Liver (tissue), 3 donors: ENCODE measurements around the gene EXOC6.

Source experiments
- EGR1 ChIP-seq, 2 donors: IDR thresholded peaks; 2 replicates each; pipeline ENCODE4 v1.6.1; 2016 to 2018; ENCODE audit warnings: antibody characterized with exemption in 2 of 2, low read depth in 2 of 2
- GABPA ChIP-seq, 2 donors: IDR thresholded peaks in 1 of 2; conservative IDR thresholded peaks in 1 of 2; 2 replicates each; pipeline ENCODE4 v1.6.1; 2016; ENCODE audit warnings: antibody characterized with exemption in 2 of 2, mild to moderate bottlenecking in 1 of 2, moderate library complexity in 1 of 2
- HNF4A ChIP-seq, 2 donors: conservative IDR thresholded peaks; 2 replicates each; pipeline ENCODE4 v1.6.1; 2016; ENCODE audit warnings: antibody characterized with exemption in 2 of 2, mild to moderate bottlenecking in 2 of 2
- NR2F2 ChIP-seq: IDR thresholded peaks from 2 replicates; pipeline ENCODE4 v1.6.1; 2016; ENCODE audit warnings: antibody characterized with exemption
- RAD21 ChIP-seq, 2 donors: IDR thresholded peaks; 2 replicates each; pipeline ENCODE4 v1.6.1; 2016; ENCODE audit warnings: antibody characterized with exemption in 2 of 2, mild to moderate bottlenecking in 2 of 2
- SP1 ChIP-seq: IDR thresholded peaks from 2 replicates; pipeline ENCODE4 v1.6.1; 2018; ENCODE audit warnings: antibody characterized with exemption, mild to moderate bottlenecking
- TAF1 ChIP-seq: conservative IDR thresholded peaks from 2 replicates; pipeline ENCODE4 v1.6.1; 2016; ENCODE audit warnings: antibody characterized with exemption, mild to moderate bottlenecking
- YY1 ChIP-seq: IDR thresholded peaks from 2 replicates; pipeline ENCODE4 v1.6.1; 2016; ENCODE audit warnings: antibody characterized with exemption, mild to moderate bottlenecking
- TF ChIP-seq, protein P1 (sequence below): fragments of 150-350 bp; IDR thresholded peaks from 2 replicates; pipeline ENCODE4 v1.5.1; 2017; ENCODE audit warnings: improper control_type of control experiment, low read depth, low read length; ENCODE audit not compliant: missing input control
- TF ChIP-seq, protein P2 (sequence below): IDR thresholded peaks from 2 replicates; pipeline ENCODE4 v1.6.1; 2016; ENCODE audit warnings: antibody characterized with exemption
- TF ChIP-seq, protein P3 (sequence below): IDR thresholded peaks from 2 replicates; pipeline ENCODE4 v1.6.1; 2016; ENCODE audit warnings: antibody characterized with exemption
- TF ChIP-seq, protein P4 (sequence below): IDR thresholded peaks from 2 replicates; pipeline ENCODE4 v1.6.1; 2016; ENCODE audit warnings: antibody characterized with exemption
- TF ChIP-seq, protein P5 (sequence below): IDR thresholded peaks from 2 replicates; pipeline ENCODE4 v1.6.1; 2016; ENCODE audit warnings: antibody characterized with exemption, mild to moderate bottlenecking
- donor health status: healthy.
- donor health status: healthy.

DNA sequence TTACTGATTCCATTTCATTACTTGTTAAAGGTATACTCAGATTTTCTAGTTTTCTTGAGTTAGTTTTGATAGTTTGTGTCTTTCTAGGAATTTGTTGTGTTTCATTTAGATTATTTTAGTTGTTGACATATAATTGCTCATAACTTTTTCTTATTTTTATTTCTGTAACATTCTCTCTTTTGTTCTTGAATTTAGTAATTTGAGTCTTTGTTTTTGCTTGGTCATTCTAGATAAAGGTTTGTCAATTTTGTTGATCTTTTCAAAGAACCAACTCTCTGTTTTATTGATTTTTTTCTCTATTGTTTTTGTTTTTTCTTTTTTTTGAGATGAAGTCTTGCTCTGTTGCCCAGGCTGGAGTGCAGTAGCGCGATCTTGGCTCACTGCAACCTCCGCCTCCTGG is 7.2 kb downstream of the EXOC6 start:
- TF ChIP-seq, protein P1, sequence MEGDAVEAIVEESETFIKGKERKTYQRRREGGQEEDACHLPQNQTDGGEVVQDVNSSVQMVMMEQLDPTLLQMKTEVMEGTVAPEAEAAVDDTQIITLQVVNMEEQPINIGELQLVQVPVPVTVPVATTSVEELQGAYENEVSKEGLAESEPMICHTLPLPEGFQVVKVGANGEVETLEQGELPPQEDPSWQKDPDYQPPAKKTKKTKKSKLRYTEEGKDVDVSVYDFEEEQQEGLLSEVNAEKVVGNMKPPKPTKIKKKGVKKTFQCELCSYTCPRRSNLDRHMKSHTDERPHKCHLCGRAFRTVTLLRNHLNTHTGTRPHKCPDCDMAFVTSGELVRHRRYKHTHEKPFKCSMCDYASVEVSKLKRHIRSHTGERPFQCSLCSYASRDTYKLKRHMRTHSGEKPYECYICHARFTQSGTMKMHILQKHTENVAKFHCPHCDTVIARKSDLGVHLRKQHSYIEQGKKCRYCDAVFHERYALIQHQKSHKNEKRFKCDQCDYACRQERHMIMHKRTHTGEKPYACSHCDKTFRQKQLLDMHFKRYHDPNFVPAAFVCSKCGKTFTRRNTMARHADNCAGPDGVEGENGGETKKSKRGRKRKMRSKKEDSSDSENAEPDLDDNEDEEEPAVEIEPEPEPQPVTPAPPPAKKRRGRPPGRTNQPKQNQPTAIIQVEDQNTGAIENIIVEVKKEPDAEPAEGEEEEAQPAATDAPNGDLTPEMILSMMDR: no peak
- TF ChIP-seq, protein P2, sequence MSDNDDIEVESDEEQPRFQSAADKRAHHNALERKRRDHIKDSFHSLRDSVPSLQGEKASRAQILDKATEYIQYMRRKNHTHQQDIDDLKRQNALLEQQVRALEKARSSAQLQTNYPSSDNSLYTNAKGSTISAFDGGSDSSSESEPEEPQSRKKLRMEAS: no peak
- TF ChIP-seq GABPA (IDR thresholded peaks at IDR 0.05 in 1 of 2, conservative IDR thresholded peaks at IDR 0.05 in 1 of 2): no peak
- TF ChIP-seq RAD21 (IDR thresholded peaks at IDR 0.05): no peak
- no peak for TF ChIP-seq HNF4A (conservative IDR thresholded peaks at IDR 0.05)
- TF ChIP-seq, protein P3, sequence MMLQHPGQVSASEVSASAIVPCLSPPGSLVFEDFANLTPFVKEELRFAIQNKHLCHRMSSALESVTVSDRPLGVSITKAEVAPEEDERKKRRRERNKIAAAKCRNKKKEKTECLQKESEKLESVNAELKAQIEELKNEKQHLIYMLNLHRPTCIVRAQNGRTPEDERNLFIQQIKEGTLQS: no peak
- TF ChIP-seq, protein P4, sequence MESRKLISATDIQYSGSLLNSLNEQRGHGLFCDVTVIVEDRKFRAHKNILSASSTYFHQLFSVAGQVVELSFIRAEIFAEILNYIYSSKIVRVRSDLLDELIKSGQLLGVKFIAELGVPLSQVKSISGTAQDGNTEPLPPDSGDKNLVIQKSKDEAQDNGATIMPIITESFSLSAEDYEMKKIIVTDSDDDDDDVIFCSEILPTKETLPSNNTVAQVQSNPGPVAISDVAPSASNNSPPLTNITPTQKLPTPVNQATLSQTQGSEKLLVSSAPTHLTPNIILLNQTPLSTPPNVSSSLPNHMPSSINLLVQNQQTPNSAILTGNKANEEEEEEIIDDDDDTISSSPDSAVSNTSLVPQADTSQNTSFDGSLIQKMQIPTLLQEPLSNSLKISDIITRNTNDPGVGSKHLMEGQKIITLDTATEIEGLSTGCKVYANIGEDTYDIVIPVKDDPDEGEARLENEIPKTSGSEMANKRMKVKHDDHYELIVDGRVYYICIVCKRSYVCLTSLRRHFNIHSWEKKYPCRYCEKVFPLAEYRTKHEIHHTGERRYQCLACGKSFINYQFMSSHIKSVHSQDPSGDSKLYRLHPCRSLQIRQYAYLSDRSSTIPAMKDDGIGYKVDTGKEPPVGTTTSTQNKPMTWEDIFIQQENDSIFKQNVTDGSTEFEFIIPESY: no peak
- TF ChIP-seq EGR1 (IDR thresholded peaks at IDR 0.05; ENCODE audit: low read depth in 2 of 2): no peak
- TF ChIP-seq YY1: no peak
- TF ChIP-seq, protein P5, sequence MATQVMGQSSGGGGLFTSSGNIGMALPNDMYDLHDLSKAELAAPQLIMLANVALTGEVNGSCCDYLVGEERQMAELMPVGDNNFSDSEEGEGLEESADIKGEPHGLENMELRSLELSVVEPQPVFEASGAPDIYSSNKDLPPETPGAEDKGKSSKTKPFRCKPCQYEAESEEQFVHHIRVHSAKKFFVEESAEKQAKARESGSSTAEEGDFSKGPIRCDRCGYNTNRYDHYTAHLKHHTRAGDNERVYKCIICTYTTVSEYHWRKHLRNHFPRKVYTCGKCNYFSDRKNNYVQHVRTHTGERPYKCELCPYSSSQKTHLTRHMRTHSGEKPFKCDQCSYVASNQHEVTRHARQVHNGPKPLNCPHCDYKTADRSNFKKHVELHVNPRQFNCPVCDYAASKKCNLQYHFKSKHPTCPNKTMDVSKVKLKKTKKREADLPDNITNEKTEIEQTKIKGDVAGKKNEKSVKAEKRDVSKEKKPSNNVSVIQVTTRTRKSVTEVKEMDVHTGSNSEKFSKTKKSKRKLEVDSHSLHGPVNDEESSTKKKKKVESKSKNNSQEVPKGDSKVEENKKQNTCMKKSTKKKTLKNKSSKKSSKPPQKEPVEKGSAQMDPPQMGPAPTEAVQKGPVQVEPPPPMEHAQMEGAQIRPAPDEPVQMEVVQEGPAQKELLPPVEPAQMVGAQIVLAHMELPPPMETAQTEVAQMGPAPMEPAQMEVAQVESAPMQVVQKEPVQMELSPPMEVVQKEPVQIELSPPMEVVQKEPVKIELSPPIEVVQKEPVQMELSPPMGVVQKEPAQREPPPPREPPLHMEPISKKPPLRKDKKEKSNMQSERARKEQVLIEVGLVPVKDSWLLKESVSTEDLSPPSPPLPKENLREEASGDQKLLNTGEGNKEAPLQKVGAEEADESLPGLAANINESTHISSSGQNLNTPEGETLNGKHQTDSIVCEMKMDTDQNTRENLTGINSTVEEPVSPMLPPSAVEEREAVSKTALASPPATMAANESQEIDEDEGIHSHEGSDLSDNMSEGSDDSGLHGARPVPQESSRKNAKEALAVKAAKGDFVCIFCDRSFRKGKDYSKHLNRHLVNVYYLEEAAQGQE: no peak
- no peak for TF ChIP-seq TAF1
- TF ChIP-seq NR2F2: no peak
- no peak for TF ChIP-seq SP1
